Calu3 (cell line): ENCODE results near the gene GRIA1. TPM values are rescaled to one million over a fixed set of nuclear protein-coding genes. Genes with fewer than 3 reads are reported as not detected.

Source experiments
- BruUV-seq: library from RNA; stranded (reverse); fragments of 400-500 nt; replicated peaks from 2 replicates; lab custom pipeline; 2021; lab: Mats Ljungman, UMichigan
- CTCF ChIA-PET: fragments of 300-600 bp; sonication (Branson Sonifier 250); formaldehyde crosslinking; loops from one replicate; lab custom pipeline; 2022; ENCODE audit warnings: antibody characterized with exemption; lab: Charles Lee
- DNase-seq: peaks from one replicate; pipeline ENCODE4 v3.0.0; 2022
- H3K27ac Mint-ChIP-seq: one replicate; pipeline ENCODE4 v1.8.0; 2022; ENCODE audit warnings: mixed read lengths; ENCODE audit not compliant: unreplicated experiment
- H3K27me3 Mint-ChIP-seq: one replicate; pipeline ENCODE4 v1.8.0; 2022; ENCODE audit warnings: mixed read lengths; ENCODE audit not compliant: unreplicated experiment
- H3K36me3 Mint-ChIP-seq: one replicate; pipeline ENCODE4 v1.8.0; 2022; ENCODE audit warnings: mild to moderate bottlenecking, moderate library complexity, mixed read lengths; ENCODE audit not compliant: insufficient read depth, unreplicated experiment
- H3K4me1 Mint-ChIP-seq: one replicate; pipeline ENCODE4 v1.8.0; 2022; ENCODE audit warnings: mild to moderate bottlenecking, low read depth, mixed read lengths; ENCODE audit not compliant: unreplicated experiment
- H3K4me3 Mint-ChIP-seq: one replicate; pipeline ENCODE4 v1.8.0; 2022; ENCODE audit warnings: mild to moderate bottlenecking, low read depth, moderate library complexity, mixed read lengths; ENCODE audit not compliant: unreplicated experiment
- H3K9me3 Mint-ChIP-seq: one replicate; pipeline ENCODE4 v1.8.0; 2022; ENCODE audit warnings: low read depth, mixed read lengths; ENCODE audit not compliant: unreplicated experiment
- intact Hi-C: fragments of 100-400 bp; cut with micrococcal nuclease; formaldehyde crosslinking; loops from one replicate; pipeline ENCODE4 v1.10.0; 2022; ENCODE audit not compliant: unreplicated experiment
- total RNA-seq: library from RNA; stranded (reverse); gene quantifications from 2 replicates; pipeline ENCODE4 v1.2.3, GENCODE V29; 2022
- TF ChIP-seq, protein P1 (sequence below): fragments of 200-600 bp; IDR thresholded peaks from one replicate; pipeline ENCODE4 v1.8.0; 2022; ENCODE audit warnings: antibody characterized with exemption; ENCODE audit not compliant: unreplicated experiment

GRIA1 gene
- total RNA-seq, 1 experiment from 2014 or later: not detected

- Mint-ChIP-seq H3K4me1 (no peaks in the 10 kb centered on the region), H3K27me3 (peaks cover 34% of the 10 kb centered on the region), H3K9me3 (no peaks in the 10 kb centered on the region), H3K4me3 (no peak overlapping the region), H3K36me3 (no peaks in the 10 kb centered on the region), H3K27ac (no peak overlapping the region)
- no TSS peak for BruUV-seq
- TF ChIP-seq, protein P1, sequence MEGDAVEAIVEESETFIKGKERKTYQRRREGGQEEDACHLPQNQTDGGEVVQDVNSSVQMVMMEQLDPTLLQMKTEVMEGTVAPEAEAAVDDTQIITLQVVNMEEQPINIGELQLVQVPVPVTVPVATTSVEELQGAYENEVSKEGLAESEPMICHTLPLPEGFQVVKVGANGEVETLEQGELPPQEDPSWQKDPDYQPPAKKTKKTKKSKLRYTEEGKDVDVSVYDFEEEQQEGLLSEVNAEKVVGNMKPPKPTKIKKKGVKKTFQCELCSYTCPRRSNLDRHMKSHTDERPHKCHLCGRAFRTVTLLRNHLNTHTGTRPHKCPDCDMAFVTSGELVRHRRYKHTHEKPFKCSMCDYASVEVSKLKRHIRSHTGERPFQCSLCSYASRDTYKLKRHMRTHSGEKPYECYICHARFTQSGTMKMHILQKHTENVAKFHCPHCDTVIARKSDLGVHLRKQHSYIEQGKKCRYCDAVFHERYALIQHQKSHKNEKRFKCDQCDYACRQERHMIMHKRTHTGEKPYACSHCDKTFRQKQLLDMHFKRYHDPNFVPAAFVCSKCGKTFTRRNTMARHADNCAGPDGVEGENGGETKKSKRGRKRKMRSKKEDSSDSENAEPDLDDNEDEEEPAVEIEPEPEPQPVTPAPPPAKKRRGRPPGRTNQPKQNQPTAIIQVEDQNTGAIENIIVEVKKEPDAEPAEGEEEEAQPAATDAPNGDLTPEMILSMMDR: no peak
- DNase-seq: no peak
- intact Hi-C loops: no loop called here
- CTCF ChIA-PET: no interaction called here
Measured at GRCh38 chr5:153670101-153670500, 179.6 kb downstream of the GRIA1 start.

DNA sequence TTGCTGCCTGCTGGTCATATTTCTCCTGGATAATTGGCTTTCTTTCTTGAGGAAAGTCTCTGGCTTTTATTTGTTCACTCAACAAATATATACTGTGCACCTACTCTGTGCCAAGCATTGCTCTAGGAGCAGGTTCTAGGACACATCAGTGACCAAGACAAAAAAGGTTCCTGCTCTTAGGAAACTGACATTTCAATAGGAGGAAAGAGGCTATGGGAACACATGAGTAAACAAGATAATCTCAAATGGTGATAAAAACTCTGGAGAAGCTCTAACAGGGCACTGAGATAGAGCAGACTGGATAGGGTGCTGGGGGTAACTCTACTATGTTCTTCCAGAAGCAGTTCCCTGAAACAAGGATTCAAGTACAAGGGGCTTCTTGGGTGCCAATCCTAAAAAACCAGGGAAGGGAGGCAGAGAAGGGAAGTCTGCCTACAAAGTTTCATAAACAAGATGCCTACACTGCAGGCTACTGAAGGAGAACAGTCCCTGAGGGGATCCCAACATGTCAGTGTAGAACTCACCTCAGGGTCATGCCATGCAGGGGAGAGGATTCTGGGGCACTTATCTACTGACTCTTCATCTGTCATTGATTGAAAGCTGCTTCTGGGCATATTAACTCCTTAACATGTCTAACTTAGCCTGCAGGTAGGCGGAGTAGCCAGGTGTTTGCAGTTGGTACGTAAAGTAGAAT, 181.3 kb downstream of the GRIA1 start:
- H3K36me3 Mint-ChIP-seq: no peaks in the 10 kb centered on the region
- intact Hi-C loops: no loop called here
- DNase-seq: no peak
- peaks cover 34% of the 10 kb centered on the region for H3K27me3 Mint-ChIP-seq
- H3K27ac Mint-ChIP-seq: no peak overlapping the region
- no peaks in the 10 kb centered on the region for H3K9me3 Mint-ChIP-seq
- no peak overlapping the region for H3K4me3 Mint-ChIP-seq
- no TSS peak for BruUV-seq
- CTCF ChIA-PET: no interaction called here
- no peaks in the 10 kb centered on the region for H3K4me1 Mint-ChIP-seq
- TF ChIP-seq, protein P1: no peak

DNA sequence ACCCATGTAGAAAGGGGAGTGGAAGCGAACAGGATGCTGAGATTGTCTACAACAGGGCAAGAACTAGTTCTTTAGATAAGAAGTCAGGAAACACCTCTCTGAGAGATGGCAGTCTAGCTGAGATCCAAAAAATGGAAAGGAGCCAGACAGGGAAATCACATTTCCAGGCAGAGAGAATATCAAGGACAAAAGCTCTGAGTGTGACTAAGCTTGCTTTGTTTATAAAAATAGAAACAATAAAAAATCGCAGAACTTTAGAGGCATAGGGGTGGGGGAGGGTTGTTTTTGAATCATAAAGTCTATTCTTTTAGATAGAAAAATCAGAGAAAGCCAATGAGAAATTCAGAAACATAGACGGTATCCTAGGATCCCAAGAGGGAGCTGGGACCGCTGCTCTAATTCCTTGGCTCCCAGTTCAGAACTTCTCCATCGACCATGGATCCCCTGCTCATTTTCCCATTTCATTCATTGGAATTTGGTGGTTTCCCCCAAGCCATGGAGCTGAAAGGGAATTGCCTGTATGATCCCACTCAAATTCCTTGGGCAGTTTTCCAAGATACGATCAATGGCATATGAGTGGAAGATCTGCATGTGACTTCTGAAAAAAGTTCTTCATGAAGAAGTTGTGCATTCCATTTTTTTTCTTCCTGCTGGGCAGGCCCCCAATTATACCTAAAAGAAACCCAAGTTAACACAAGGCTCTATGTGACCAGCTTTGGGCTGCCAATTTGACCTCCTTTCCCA, 182.0 kb downstream of the GRIA1 start:
- no peaks in the 10 kb centered on the region for H3K36me3 Mint-ChIP-seq

GRCh38 chr5:153674356-153674755, 183.9 kb downstream of the GRIA1 start:
- TF ChIP-seq, protein P1: no peak
- no peak overlapping the region for H3K4me3 Mint-ChIP-seq
- DNase-seq: no peak
- CTCF ChIA-PET: no interaction called here
- H3K27ac Mint-ChIP-seq: no peak overlapping the region
- peaks cover 44% of the 10 kb centered on the region for H3K27me3 Mint-ChIP-seq
- no peaks in the 10 kb centered on the region for H3K4me1 Mint-ChIP-seq
- no peaks in the 10 kb centered on the region for H3K9me3 Mint-ChIP-seq
- no TSS peak for BruUV-seq
- H3K36me3 Mint-ChIP-seq: no peaks in the 10 kb centered on the region
- intact Hi-C loops: no loop called here

More for the DNA sequence above, 182.0 kb downstream of the GRIA1 start:
- BruUV-seq: no TSS peak
- Mint-ChIP-seq H3K27me3 (peaks cover 33% of the 10 kb centered on the region), H3K4me3 (no peak overlapping the region), H3K4me1 (no peaks in the 10 kb centered on the region), H3K9me3 (no peaks in the 10 kb centered on the region), H3K27ac (no peak overlapping the region)
- DNase-seq: no peak
- TF ChIP-seq, protein P1: no peak
- CTCF ChIA-PET: no interaction called here
- intact Hi-C loops: no loop called here
